Left colon (tissue), 2 donors: ENCODE results near the gene CSTPP1. TPM values are rescaled to one million over a fixed set of nuclear protein-coding genes. Genes with fewer than 3 reads are reported as not detected.
"Not testable (repeated sequence)": the region's sequence is repeated elsewhere in the genome, so short reads cannot be mapped to it uniquely, and the experiment has no call there.

Experiments
- ATAC-seq: fragments of 200-7000 bp; cut with Tn5 transposase; one replicate; pipeline ENCODE4 v1.9.1; 2020; ENCODE audit warnings: mild to moderate bottlenecking, moderate library complexity
- DNase-seq, 2 donors: peaks; one replicate each; pipeline ENCODE4 v3.0.0-alpha.2; 2020
- intact Hi-C, 2 donors: fragments of 100-400 bp; cut with DNase I in 1 of 2; cut with micrococcal nuclease in 1 of 2; formaldehyde crosslinking; loops; one replicate each; pipeline versions ENCODE4 v1.11.2 to v1.14.0; 2022; cut with DNase I, micrococcal nuclease
- total RNA-seq, 2 donors: library from RNA; stranded (reverse); fragmentation: NEBNext Ultra II Directional; extraction: Animal tissue kit (Norgen Biotek cat#: 25700); gene quantifications; one replicate each; pipeline ENCODE4 v1.2.1, GENCODE V29; 2021
- donor health status: DM: no; HTN: no; CAD: no.
- donor health status: DM: yes; HTN: yes; CAD: no.

The CSTPP1 gene
- total RNA-seq, 2 donors from 2014 or later = 27.7 to 34.8 TPM

- no peak for ATAC-seq
These were observed 8.0 kb downstream of the CSTPP1 start for GRCh38 chr11:46944356-46945075.

GRCh38 chr11:46947399-46948077, 11.0 kb downstream of the CSTPP1 start:
- intact Hi-C loops = no loop called here
- DNase-seq (no peak), ATAC-seq (no peak)

More at GRCh38 chr11:46944356-46945075, 8.0 kb downstream of the CSTPP1 start:
- no peak for DNase-seq
- intact Hi-C loops = no loop called here

- peak in 1 of 2 donors; percentile 36 for DNase-seq
- ATAC-seq = peak; percentile 89
- intact Hi-C loops = no loop called here
These were observed 12.0 kb downstream of the CSTPP1 start for GRCh38 chr11:46948378-46949131.

- DNase-seq (no peak), ATAC-seq (no peak)
- intact Hi-C loops = no loop called here
These were observed 12.7 kb downstream of the CSTPP1 start for GRCh38 chr11:46949297-46949696.

GRCh38 chr11:46951864-46952263, 15.3 kb downstream of the CSTPP1 start:
- intact Hi-C loops = no loop called here

GRCh38 chr11:46952553-46952952, 16.0 kb downstream of the CSTPP1 start:
- DNase-seq (no peak), ATAC-seq (no peak)
- intact Hi-C loops = no loop called here

More at GRCh38 chr11:46951864-46952263, 15.3 kb downstream of the CSTPP1 start:
- ATAC-seq = no peak
- no peak for DNase-seq

- no peak for ATAC-seq
These were observed 16.5 kb downstream of the CSTPP1 start for GRCh38 chr11:46953093-46953492.

GRCh38 chr11:46958777-46959176, 22.2 kb downstream of the CSTPP1 start:
- intact Hi-C loops = no loop called here
- DNase-seq (no peak), ATAC-seq (no peak)

More at GRCh38 chr11:46953093-46953492, 16.5 kb downstream of the CSTPP1 start:
- no peak for DNase-seq
- intact Hi-C loops = no loop called here

GRCh38 chr11:46961041-46961440, 24.5 kb downstream of the CSTPP1 start:
- DNase-seq (no peak), ATAC-seq (no peak)
- intact Hi-C loops = no loop called here

- DNase-seq, ATAC-seq, intact Hi-C loops: not testable (repeated sequence)
These were observed 25.3 kb downstream of the CSTPP1 start for GRCh38 chr11:46961886-46962285.

- intact Hi-C loops = no loop called here
- ATAC-seq (no peak), DNase-seq (no peak)
These were observed 27.3 kb downstream of the CSTPP1 start for GRCh38 chr11:46963844-46964243.

GRCh38 chr11:46966773-46967172, 30.2 kb downstream of the CSTPP1 start:
- intact Hi-C loops = no loop called here
- no peak for DNase-seq
- no peak for ATAC-seq

- intact Hi-C loops = no loop called here
- no peak for ATAC-seq
- DNase-seq = no peak
These were observed 31.4 kb downstream of the CSTPP1 start for GRCh38 chr11:46967962-46968361.

- no peak for DNase-seq
- intact Hi-C loops = no loop called here
- no peak for ATAC-seq
These were observed 32.8 kb downstream of the CSTPP1 start for GRCh38 chr11:46969379-46969778.

- DNase-seq (no peak), ATAC-seq (peak; percentile 87)
- intact Hi-C loops = no loop called here
These were observed 34.5 kb downstream of the CSTPP1 start for GRCh38 chr11:46970913-46971625.

- ATAC-seq = peak; percentile 61
- intact Hi-C loops = no loop called here
- no peak for DNase-seq
These were observed 35.8 kb downstream of the CSTPP1 start for GRCh38 chr11:46972343-46972742.

- DNase-seq (no peak), ATAC-seq (no peak)
- intact Hi-C loops = no loop called here
These were observed 36.3 kb downstream of the CSTPP1 start for GRCh38 chr11:46972821-46973220.

- ATAC-seq (no peak), DNase-seq (no peak)
- intact Hi-C loops = no loop called here
These were observed 39.8 kb downstream of the CSTPP1 start for GRCh38 chr11:46976182-46976854.
